ENCODE results near the gene SNPH.

The SNPH gene

GRCh38 chr20:1229541-1229940, 36.6 kb upstream of the SNPH start:
- H3K4me3 ChIP-seq (ENCODE audit: insufficient read length, low read depth): no peak overlapping the region
- H3K4me1 ChIP-seq (ENCODE audit: insufficient read depth, insufficient read length): no peaks in the 10 kb centered on the region
- DNase-seq (ENCODE audit: low read depth, low spot score): no peak
- no peak overlapping the region for H3K9ac ChIP-seq (ENCODE audit: insufficient read length, low read depth)
- peaks cover 29% of the 10 kb centered on the region for H3K27me3 ChIP-seq (ENCODE audit: insufficient read depth, insufficient read length)
- no peaks in the 10 kb centered on the region for H3K36me3 ChIP-seq (ENCODE audit: insufficient read depth, insufficient read length, low read length)
- H3K9me3 ChIP-seq (ENCODE audit: insufficient read depth, low read length): no peaks in the 10 kb centered on the region
- TF ChIP-seq YY1 (IDR thresholded peaks at IDR 0.05; ENCODE audit: insufficient read depth, insufficient read length) (no peak), SUZ12 (IDR thresholded peaks at IDR 0.05; ENCODE audit: extremely low read depth, insufficient read depth, insufficient read length) (no peak), ZNF274 (IDR thresholded peaks at IDR 0.05; ENCODE audit: low read depth, low read length) (no peak)

GRCh38 chr20:1232286-1233111, 33.6 kb upstream of the SNPH start:
- no peaks in the 10 kb centered on the region for H3K36me3 ChIP-seq (ENCODE audit: insufficient read depth, insufficient read length, low read length)
- H3K4me1 ChIP-seq (ENCODE audit: insufficient read depth, insufficient read length): no peaks in the 10 kb centered on the region
- no peak overlapping the region for H3K9ac ChIP-seq (ENCODE audit: insufficient read length, low read depth)
- H3K9me3 ChIP-seq (ENCODE audit: insufficient read depth, low read length): no peaks in the 10 kb centered on the region
- no peak for DNase-seq (ENCODE audit: low read depth, low spot score)
- peaks cover 16% of the 10 kb centered on the region for H3K27me3 ChIP-seq (ENCODE audit: insufficient read depth, insufficient read length)
- TF ChIP-seq YY1 (IDR thresholded peaks at IDR 0.05; ENCODE audit: insufficient read depth, insufficient read length) (no peak), ZNF274 (IDR thresholded peaks at IDR 0.05; ENCODE audit: low read depth, low read length) (no peak), SUZ12 (IDR thresholded peaks at IDR 0.05; ENCODE audit: extremely low read depth, insufficient read depth, insufficient read length) (no peak)
- H3K4me3 ChIP-seq (ENCODE audit: insufficient read length, low read depth): no peak overlapping the region

- no peaks in the 10 kb centered on the region for H3K27me3 ChIP-seq (ENCODE audit: insufficient read depth, insufficient read length)
- DNase-seq (ENCODE audit: low read depth, low spot score): no peak
- H3K4me3 ChIP-seq (ENCODE audit: insufficient read length, low read depth): no peak overlapping the region
- no peak overlapping the region for H3K9ac ChIP-seq (ENCODE audit: insufficient read length, low read depth)
- no peaks in the 10 kb centered on the region for H3K4me1 ChIP-seq (ENCODE audit: insufficient read depth, insufficient read length)
- TF ChIP-seq ZNF274 (IDR thresholded peaks at IDR 0.05; ENCODE audit: low read depth, low read length) (no peak), SUZ12 (IDR thresholded peaks at IDR 0.05; ENCODE audit: extremely low read depth, insufficient read depth, insufficient read length) (no peak), YY1 (IDR thresholded peaks at IDR 0.05; ENCODE audit: insufficient read depth, insufficient read length) (no peak)
- no peaks in the 10 kb centered on the region for H3K36me3 ChIP-seq (ENCODE audit: insufficient read depth, insufficient read length, low read length)
- H3K9me3 ChIP-seq (ENCODE audit: insufficient read depth, low read length): no peaks in the 10 kb centered on the region
Measured at GRCh38 chr20:1240549-1240948, 25.5 kb upstream of the SNPH start.

- Histone ChIP-seq H3K4me3 (ENCODE audit: insufficient read length, low read depth) (no peak overlapping the region), H3K27me3 (ENCODE audit: insufficient read depth, insufficient read length) (no peaks in the 10 kb centered on the region), H3K36me3 (ENCODE audit: insufficient read depth, insufficient read length, low read length) (no peaks in the 10 kb centered on the region), H3K9ac (ENCODE audit: insufficient read length, low read depth) (no peak overlapping the region), H3K4me1 (ENCODE audit: insufficient read depth, insufficient read length) (no peaks in the 10 kb centered on the region), H3K9me3 (ENCODE audit: insufficient read depth, low read length) (no peaks in the 10 kb centered on the region)
- DNase-seq (ENCODE audit: low read depth, low spot score): no peak
- TF ChIP-seq SUZ12 (IDR thresholded peaks at IDR 0.05; ENCODE audit: extremely low read depth, insufficient read depth, insufficient read length) (no peak), YY1 (IDR thresholded peaks at IDR 0.05; ENCODE audit: insufficient read depth, insufficient read length) (no peak), ZNF274 (IDR thresholded peaks at IDR 0.05; ENCODE audit: low read depth, low read length) (no peak)
Measured at GRCh38 chr20:1241456-1241855, 24.6 kb upstream of the SNPH start.

- no peak for DNase-seq (ENCODE audit: low read depth, low spot score)
- no peaks in the 10 kb centered on the region for H3K36me3 ChIP-seq (ENCODE audit: insufficient read depth, insufficient read length, low read length)
- TF ChIP-seq SUZ12 (IDR thresholded peaks at IDR 0.05; ENCODE audit: extremely low read depth, insufficient read depth, insufficient read length): no peak
- TF ChIP-seq ZNF274 (IDR thresholded peaks at IDR 0.05; ENCODE audit: low read depth, low read length): no peak
- no peak for TF ChIP-seq YY1 (IDR thresholded peaks at IDR 0.05; ENCODE audit: insufficient read depth, insufficient read length)
- H3K27me3 ChIP-seq (ENCODE audit: insufficient read depth, insufficient read length): no peaks in the 10 kb centered on the region
- no peak overlapping the region for H3K9ac ChIP-seq (ENCODE audit: insufficient read length, low read depth)
- H3K4me1 ChIP-seq (ENCODE audit: insufficient read depth, insufficient read length): no peaks in the 10 kb centered on the region
- no peak overlapping the region for H3K4me3 ChIP-seq (ENCODE audit: insufficient read length, low read depth)
- H3K9me3 ChIP-seq (ENCODE audit: insufficient read depth, low read length): no peaks in the 10 kb centered on the region
Measured at GRCh38 chr20:1242099-1242498, 24.0 kb upstream of the SNPH start.

- H3K36me3 ChIP-seq (ENCODE audit: insufficient read depth, insufficient read length, low read length): no peaks in the 10 kb centered on the region
- no peak for TF ChIP-seq YY1 (IDR thresholded peaks at IDR 0.05; ENCODE audit: insufficient read depth, insufficient read length)
- no peak for DNase-seq (ENCODE audit: low read depth, low spot score)
- no peaks in the 10 kb centered on the region for H3K4me1 ChIP-seq (ENCODE audit: insufficient read depth, insufficient read length)
- no peaks in the 10 kb centered on the region for H3K9me3 ChIP-seq (ENCODE audit: insufficient read depth, low read length)
- no peaks in the 10 kb centered on the region for H3K27me3 ChIP-seq (ENCODE audit: insufficient read depth, insufficient read length)
- H3K9ac ChIP-seq (ENCODE audit: insufficient read length, low read depth): no peak overlapping the region
- H3K4me3 ChIP-seq (ENCODE audit: insufficient read length, low read depth): no peak overlapping the region
Measured at GRCh38 chr20:1242530-1242929, 23.6 kb upstream of the SNPH start.

GRCh38 chr20:1245578-1245977, 20.5 kb upstream of the SNPH start:
- DNase-seq (ENCODE audit: low read depth, low spot score): no peak
- no peaks in the 10 kb centered on the region for H3K36me3 ChIP-seq (ENCODE audit: insufficient read depth, insufficient read length, low read length)
- H3K9ac ChIP-seq (ENCODE audit: insufficient read length, low read depth): no peak overlapping the region
- no peaks in the 10 kb centered on the region for H3K4me1 ChIP-seq (ENCODE audit: insufficient read depth, insufficient read length)
- no peak for TF ChIP-seq ZNF274 (IDR thresholded peaks at IDR 0.05; ENCODE audit: low read depth, low read length)
- TF ChIP-seq SUZ12 (IDR thresholded peaks at IDR 0.05; ENCODE audit: extremely low read depth, insufficient read depth, insufficient read length): no peak
- TF ChIP-seq YY1 (IDR thresholded peaks at IDR 0.05; ENCODE audit: insufficient read depth, insufficient read length): no peak
- no peaks in the 10 kb centered on the region for H3K27me3 ChIP-seq (ENCODE audit: insufficient read depth, insufficient read length)
- no peaks in the 10 kb centered on the region for H3K9me3 ChIP-seq (ENCODE audit: insufficient read depth, low read length)
- H3K4me3 ChIP-seq (ENCODE audit: insufficient read length, low read depth): no peak overlapping the region
